HFF-Myc (cell line): ENCODE data around the gene NIP7.

ENCODE experiments used
- DNase-seq: peaks from one replicate; pipeline ENCODE4 v3.0.0-alpha.2; 2011; ENCODE audit warnings: low read depth; ENCODE audit errors: extremely low read depth
- H3K4me3 ChIP-seq: replicated peaks from 2 replicates; pipeline ENCODE4 v1.5.1; 2011; ENCODE audit warnings: low read depth, mild to moderate bottlenecking, control low read depth, low read length
- CTCF ChIP-seq: IDR thresholded peaks from 2 replicates; pipeline ENCODE4 v1.5.1; 2012; ENCODE audit warnings: mild to moderate bottlenecking, low read depth, low read length, control low read depth; ENCODE audit errors: missing control alignments

The NIP7 gene

GRCh38 chr16:69373019-69373418, 33.4 kb downstream of the NIP7 start:
- H3K4me3 ChIP-seq, result no peak overlapping the region
- DNase-seq, result no peak
- no peak for TF ChIP-seq CTCF

- DNase-seq, result no peak
- no peak for TF ChIP-seq CTCF
- H3K4me3 ChIP-seq, result no peak overlapping the region
These were observed 37.0 kb downstream of the NIP7 start for GRCh38 chr16:69376393-69377059.

- no peak for TF ChIP-seq CTCF
- H3K4me3 ChIP-seq, result no peak overlapping the region
- no peak for DNase-seq
These were observed 38.5 kb downstream of the NIP7 start for GRCh38 chr16:69378036-69378435.

- no peak for TF ChIP-seq CTCF
- no peak for DNase-seq
- H3K4me3 ChIP-seq, result no peak overlapping the region
These were observed 39.2 kb downstream of the NIP7 start for GRCh38 chr16:69378760-69379159.

- TF ChIP-seq CTCF, result no peak
- no peak for DNase-seq
- H3K4me3 ChIP-seq, result no peak overlapping the region
These were observed 41.7 kb downstream of the NIP7 start for GRCh38 chr16:69381231-69381630.

GRCh38 chr16:69382421-69382820, 42.8 kb downstream of the NIP7 start:
- TF ChIP-seq CTCF, result no peak
- DNase-seq, result no peak
- no peak overlapping the region for H3K4me3 ChIP-seq

- DNase-seq, result no peak
- H3K4me3 ChIP-seq, result peak overlapping the region; percentile 85
These were observed 45.4 kb downstream of the NIP7 start for GRCh38 chr16:69384974-69385373.

More at GRCh38 chr16:69384974-69385373, 45.4 kb downstream of the NIP7 start:
- TF ChIP-seq CTCF, result no peak
